NOMO-1 treated with dmso at 0.1 percent for 144 hours (cell line): ENCODE measurements around the gene SLC6A16.
"Not testable (repeated sequence)": the region's sequence is repeated elsewhere in the genome, so short reads cannot be mapped to it uniquely, and the experiment has no call there.

Experiments
- DNase-seq: peaks from one replicate; lab custom pipeline; 2025; ENCODE audit not compliant: unreplicated experiment; lab: John Stamatoyannopoulos, UW

The SLC6A16 gene

DNA sequence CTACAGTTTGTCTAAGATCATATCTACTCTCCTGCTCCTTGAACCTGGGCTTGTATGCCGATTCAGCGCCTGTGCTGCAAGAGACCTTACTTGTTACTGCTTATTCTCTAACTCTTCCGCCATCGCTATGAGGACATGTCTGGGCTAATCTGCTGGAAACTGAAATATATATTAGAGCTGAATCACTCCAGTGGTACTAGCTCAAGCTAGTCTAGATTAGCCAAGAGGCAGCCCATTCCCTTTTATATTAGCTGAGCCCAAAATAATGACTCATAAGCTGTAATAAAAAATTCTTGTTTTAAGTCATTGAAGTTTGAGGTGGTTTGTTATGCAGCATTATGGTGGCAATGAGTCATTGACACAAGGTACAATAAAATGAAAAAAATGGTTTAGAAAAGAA is 52.8 kb downstream of the SLC6A16 start:
- DNase-seq: no peak

- DNase-seq: no peak
Measured at GRCh38 chr19:49271080-49271753, 53.8 kb downstream of the SLC6A16 start.

DNA sequence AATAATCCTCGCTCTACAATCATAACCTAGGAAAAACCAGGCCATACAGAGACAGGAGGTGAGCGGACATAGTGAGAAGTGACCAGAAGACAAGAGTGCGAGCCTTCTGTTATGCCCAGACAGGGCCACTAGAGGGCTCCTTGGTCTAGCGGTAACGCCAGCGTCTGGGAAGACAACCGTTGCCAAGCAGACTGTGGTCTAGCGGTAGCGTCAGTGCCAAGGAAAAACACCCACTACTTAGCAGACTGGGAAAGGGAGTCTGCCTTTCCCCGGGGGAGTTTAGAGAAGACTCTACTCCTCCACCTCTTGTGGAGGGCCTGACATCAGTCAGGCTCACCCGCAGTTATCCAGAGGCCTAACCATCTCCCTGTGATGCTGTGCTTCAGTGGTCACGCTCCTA is 58.6 kb downstream of the SLC6A16 start:
- not testable (repeated sequence) for DNase-seq

- DNase-seq: no peak
Measured at GRCh38 chr19:49264258-49264657, 60.7 kb downstream of the SLC6A16 start.

GRCh38 chr19:49261602-49262001 is 63.4 kb downstream of the SLC6A16 start:
- DNase-seq: no peak

DNA sequence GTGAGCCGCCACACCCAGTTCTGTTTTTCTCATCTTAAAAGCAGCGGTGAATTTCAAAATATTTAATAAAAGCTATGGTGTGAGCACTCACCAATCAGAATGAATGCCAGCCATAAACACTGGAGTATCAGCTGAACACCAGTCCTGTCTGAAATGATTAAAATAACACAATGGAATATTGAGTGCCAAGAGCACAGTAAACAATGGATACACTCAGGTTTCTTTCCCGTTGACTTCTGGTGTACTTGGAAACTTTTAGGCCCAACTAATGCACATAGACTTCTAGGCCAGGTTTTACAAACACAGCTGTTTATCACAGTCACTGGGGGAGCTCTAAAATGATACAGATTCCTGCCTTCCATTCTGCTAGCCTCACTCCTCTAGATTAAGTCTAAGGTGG is 68.3 kb downstream of the SLC6A16 start:
- DNase-seq: no peak

DNA sequence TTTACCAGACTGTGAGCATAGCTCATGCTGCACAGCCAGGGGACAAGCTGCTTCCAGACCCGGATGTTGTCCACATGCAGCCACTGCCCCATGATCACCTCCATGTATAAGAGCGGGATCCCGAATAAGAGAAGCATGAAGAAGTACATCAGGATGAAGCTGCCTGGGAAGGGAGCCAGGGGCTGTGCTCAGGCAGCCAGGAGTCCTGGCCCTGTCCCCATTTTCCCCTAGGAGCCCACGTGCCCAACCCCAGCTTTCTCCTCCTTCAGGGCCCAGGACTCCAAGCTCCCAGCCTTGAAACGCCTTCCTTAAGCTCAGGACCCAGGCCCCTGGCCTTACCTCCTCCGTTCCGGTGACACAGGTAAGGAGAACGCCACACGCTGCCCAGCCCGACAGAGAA is 69.3 kb downstream of the SLC6A16 start:
- DNase-seq: no peak

DNA sequence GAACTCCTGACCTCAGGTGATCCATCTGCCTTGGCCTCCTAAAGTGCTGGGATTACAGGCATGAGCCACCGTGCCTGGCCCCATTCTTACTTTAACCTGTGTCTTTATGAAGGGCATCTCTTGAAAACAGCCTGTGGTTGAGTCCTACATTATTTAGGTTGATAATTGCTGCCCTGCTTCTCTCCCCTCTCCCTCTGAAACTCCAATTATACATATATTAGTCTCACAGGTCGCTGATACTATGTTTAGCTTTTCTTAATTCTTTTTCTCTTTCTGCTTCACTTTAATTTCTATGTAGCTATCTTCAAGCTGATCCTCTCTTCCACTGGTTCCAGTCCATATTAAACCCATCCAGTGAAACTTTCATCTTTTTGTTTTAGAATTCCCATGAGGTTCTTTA is 75.1 kb downstream of the SLC6A16 start:
- no peak for DNase-seq

DNA sequence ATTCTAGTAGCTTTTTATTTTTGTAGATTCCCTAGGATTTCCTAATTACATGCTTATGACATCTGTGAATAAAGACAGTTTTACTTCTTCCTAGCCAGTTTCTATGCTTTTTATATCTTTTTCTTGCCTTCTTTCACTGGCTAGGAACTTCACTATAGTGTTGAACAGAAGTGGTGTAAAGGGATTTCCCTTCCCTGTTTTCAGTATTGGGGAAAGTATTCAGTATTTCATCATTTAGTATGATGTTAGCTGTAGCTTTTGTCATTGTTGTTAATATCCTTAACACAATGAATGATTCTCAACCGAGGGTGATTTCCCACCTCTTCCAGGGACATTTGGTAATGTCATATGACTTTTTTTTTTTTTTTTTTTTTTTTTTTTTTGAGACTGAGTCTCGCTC is 77.3 kb downstream of the SLC6A16 start:
- no peak for DNase-seq

- DNase-seq: no peak
Measured at GRCh38 chr19:49244256-49244655, 80.7 kb downstream of the SLC6A16 start.

DNA sequence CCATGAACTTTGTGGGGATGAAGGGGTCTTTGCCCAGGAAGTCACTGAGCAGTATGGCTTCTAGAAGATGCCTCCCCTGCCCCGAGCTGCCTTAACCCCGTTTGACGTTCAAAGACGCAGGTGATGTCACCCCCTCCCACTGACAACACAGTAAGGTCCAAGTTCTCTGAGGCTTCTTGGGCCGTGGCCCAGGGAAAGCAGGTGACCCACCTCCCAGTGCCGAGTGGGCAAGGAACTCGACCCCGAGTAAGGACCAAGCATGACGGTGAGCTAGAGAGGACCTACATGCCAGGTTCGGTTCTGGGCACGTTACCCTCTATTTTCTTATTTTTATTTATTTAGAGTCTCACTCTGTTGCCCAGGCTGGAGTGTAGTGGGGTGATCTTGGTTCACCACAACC is 81.3 kb downstream of the SLC6A16 start:
- no peak for DNase-seq

DNA sequence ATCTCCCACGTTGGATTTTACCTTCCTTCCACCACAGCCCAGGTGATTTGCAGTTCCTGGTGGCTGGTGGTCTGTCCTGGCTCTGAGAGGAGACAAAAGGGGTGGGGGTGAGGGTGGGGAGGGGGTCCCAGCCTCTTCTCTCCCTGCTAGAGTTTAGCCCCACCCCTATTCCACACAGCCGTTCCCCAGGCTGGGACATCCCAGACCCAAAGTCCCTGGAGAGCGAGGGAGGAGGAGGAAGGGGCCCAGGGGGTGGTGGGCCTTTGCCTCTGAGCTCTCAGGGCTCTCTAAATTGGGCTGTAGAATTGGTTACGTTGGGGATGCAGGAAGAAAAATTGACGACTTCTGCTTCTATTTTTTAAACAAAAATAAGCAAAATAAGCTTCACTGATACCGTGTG is 81.9 kb downstream of the SLC6A16 start:
- DNase-seq: no peak

GRCh38 chr19:49241769-49242168 is 83.2 kb downstream of the SLC6A16 start:
- no peak for DNase-seq
